GM18502 (cell line): ENCODE measurements around the gene POLE.

Experiments used
- ATAC-seq: cut with Tn5 transposase; IDR thresholded peaks from one replicate; pipeline ENCODE4 v1.9.1; 2021; ENCODE audit warnings: mild to moderate bottlenecking; ENCODE audit not compliant: unreplicated experiment, poor library complexity

POLE gene

DNA sequence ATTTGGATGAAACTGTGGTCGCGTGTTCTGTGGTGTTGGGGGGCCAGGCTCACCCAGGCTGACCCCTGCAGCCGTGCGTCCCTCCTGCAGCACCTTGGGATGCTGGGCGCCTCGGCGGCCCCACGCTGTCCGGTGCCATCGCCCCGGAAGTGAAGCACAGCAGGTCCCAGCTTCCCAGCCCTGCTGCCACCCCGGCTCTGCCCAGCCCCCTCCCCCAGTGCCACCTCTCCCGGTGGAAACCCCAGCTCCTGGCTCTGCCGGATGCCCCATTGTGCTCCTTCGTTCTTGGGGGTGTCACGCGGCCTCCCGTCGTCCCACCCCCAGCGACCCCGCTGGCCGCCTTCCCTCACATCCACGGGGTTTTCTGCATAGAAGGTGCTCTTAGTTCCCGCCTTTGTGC, 102.0 kb downstream of the POLE start:
- no peak for ATAC-seq

DNA sequence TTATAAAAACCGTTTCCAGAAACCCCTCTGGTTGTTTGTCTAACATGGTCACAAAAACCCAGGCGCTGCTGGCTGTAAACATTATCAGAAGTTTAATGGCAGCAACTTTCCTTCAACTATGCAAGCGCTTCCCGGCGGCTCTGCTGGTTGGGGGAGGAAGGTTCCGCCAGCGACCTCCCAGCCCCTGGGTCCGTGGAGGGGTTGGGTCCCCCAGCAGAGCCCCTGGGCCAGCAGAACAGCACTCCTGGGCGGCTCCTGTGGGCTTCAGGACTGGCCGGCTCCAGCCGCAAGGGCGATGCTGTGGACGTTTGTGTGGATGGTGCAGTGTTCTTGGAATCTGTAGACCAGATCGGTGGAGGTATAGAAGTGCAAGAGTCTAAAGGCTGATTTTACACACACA, 102.7 kb downstream of the POLE start:
- ATAC-seq = no peak

DNA sequence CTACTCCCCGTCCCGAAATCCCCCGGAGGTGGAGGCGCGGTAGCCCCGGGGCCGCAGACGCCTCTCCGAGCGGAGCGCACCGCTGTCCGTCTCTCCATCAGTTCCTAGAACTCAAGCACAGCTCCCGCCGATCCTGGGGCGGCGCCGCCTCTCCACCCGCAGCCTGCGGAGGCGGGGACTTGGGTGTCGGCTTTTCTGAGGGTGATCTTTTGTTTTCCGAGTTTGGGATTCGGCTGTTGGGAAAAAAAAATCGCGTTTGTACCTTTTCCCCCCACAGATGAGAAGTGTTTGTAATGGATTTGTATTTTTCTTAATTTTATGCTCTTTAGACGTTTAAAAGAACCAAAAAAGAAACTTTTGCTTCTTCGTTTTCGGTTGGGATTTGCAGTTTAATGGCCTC, 103.4 kb downstream of the POLE start:
- no peak for ATAC-seq

DNA sequence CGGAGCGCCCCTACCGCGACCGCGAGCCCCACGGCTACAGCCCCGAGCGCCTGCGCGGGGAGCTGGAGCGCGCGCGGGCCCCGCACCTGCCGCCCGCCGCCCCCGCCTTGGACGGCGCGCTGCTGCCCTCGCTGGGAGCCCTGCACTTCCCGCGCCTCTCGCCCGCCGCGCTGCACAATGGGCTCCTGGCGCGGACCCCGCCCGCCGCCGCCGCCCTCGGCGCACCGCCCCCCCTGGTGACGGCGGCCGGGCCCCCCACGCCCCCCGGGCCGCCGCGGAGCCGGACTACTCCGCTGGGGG, 103.8 kb downstream of the POLE start:
- no peak for ATAC-seq

DNA sequence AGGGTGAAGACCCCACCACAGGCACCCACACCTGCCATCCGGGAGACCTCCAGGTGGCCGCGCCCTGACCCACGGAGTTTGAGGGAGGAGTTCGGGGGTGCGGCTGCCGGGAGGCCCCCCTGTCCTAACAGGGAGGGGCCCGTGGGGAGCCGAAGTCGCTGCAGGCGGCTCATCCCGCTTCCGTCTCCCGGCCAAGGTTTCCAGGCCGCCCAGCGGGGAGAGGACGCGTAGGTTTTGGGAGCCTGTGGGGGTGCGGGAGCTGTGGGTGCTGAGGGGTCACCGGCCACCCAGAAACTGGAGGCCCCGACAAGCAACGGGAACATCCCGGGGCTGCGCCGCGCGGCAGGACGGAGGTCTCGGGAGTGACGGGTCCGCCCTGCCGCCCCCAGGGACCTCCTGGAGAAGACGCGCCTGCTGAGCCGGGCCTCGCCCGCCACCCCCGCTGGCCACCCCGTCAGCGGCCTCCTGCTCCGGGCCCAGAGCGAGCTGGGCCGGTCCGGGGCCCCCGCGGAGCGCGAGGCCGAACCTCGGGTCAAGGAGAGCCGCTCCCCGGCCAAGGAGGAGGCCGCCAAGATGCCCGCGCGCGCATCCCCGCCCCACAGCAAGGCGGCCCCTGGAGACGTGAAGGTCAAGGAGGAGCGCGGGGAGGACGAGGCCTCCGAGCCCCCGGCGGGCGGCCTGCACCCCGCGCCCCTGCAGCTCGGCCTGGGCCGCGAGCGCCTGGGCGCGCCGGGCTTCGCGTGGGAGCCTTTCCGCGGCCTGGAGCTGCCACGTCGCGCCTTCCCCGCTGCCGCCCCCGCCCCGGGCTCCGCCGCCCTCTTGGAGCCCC, 104.3 kb downstream of the POLE start:
- ATAC-seq = no peak

DNA sequence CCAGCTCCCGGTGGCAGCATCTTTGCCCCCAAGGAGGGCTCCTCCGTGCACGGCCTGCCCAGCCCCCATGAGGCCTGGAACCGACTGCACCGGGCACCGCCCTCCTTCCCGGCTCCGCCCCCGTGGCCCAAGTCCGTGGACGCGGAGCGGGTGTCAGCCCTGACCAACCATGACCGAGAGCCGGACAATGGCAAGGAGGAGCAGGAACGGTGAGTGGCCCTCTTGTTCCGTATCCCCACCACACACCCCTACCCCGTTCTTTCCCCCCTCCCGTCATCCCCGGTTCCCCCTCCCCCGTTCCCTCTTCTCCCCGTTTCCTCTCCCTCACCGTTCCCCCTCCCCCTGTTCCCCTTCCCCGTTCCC, 105.1 kb downstream of the POLE start:
- no peak for ATAC-seq

DNA sequence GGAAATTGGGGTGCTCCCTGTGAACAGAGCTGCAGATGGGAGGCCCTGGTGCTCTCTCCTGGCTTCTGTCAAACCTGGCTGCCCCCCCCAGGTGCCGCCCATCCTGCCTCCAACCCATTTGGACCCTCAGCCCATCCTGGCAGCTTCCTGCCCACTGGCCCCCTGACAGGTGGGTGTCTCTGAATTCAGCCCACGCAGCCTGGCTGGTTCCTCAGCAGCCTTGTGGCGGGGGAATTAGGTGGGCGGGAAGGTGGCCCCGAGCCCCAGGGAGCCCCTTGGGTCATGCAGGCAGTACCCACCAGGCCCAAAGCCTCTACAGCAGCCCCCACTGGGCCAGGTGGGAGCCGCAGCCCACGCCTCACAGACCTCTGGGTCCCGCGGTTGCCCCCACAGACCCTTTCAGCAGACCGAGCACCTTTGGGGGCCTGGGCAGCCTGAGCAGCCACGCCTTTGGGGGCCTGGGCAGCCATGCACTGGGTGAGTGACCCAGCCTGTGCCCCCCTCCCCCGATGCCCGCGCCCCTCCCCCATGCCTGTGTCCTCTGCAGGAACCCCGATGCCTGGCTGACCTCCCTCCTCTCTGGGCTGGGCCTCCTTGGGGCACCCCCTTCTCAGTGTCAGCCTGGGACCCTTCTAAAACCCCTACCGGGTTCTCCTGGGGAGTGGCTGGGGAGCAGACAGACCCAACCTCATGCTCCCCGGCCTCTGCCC, 105.6 kb downstream of the POLE start:
- no peak for ATAC-seq

DNA sequence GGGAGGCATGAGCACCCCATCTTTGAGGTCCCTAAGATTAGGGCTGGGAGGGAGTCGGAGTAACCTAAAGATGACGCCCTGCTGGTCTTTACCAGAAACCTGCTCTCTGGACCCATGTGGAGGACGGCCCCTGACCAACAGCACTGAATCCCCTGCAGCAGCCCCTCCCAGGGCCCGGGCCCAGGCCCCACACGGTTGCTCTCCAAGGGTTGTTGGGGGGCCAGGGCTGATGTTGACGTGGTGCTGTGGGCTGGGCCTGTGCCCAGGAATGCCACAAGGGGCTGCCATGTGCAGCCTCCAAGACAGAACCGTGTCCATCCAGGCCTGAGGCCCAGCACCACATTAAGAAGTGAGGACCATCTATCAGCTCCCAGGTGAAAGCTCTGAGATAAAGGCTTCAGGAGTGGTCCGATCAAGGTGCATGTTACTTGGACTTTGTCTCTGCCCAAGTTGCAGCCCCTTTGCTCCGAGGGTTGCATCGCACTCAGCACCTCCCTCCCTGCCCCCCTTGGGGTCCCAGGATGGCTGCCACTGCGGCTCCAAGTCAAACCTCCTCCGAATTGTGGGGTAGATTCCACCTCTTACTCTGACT, 106.3 kb downstream of the POLE start:
- ATAC-seq = no peak

DNA sequence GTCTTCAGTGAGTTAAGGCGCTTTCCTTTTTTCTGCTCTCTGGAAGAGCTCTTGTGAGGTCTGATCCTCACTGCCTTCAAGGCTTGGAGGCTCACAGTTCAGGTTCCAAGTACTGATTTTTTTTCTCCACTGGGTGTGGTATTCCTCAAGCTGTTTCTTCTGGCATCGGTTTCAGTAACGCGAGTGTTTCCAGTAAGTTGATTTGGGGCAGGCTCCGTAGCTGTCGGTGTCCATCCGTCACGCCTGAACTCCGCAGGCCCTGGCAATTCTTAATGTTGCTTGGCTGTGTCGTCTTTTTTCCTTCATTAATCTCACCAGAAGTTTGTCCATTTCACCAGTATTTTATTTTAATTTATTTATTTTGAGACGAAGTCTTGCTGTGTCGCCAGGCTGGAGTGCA, 107.4 kb downstream of the POLE start:
- no peak for ATAC-seq

DNA sequence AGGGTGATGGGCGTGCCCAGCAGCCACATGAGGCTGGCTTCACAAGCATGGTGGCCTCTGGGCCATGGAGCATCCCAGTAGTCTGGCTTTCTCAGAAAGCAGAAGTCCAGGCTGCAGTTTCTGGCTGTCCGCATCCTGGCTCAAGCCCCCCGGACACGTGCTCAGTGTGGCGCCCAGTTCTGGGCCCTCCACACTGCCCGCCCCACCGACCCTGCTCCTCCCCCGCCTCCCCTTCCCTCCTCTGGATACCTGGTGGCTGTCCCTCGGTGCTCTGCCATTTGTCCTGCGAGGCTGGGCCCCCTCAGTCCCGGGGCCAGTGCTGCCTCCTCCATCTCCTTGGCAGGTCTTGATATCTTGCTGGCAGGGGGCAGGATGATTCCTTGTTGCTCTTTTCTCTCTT, 108.3 kb downstream of the POLE start:
- ATAC-seq = no peak

DNA sequence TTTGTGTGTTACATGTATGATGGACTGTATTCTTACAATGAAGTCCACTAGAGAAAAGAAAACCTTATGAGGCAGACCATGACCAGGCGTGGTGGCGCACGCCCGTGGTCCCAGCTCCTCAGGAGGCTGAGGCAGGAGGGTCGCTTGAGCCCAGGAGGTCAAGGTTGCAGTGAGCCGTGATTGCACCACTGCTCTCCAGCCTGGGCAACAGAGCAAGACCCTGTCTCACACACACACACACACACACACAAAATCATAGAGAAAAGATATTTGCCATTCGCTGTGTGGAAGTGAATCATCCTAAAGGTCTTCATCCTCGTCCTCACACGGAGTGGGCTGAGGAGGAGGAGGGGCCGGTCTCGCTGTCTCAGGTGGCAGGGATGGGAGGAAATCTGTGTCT, 109.0 kb downstream of the POLE start:
- no peak for ATAC-seq

DNA sequence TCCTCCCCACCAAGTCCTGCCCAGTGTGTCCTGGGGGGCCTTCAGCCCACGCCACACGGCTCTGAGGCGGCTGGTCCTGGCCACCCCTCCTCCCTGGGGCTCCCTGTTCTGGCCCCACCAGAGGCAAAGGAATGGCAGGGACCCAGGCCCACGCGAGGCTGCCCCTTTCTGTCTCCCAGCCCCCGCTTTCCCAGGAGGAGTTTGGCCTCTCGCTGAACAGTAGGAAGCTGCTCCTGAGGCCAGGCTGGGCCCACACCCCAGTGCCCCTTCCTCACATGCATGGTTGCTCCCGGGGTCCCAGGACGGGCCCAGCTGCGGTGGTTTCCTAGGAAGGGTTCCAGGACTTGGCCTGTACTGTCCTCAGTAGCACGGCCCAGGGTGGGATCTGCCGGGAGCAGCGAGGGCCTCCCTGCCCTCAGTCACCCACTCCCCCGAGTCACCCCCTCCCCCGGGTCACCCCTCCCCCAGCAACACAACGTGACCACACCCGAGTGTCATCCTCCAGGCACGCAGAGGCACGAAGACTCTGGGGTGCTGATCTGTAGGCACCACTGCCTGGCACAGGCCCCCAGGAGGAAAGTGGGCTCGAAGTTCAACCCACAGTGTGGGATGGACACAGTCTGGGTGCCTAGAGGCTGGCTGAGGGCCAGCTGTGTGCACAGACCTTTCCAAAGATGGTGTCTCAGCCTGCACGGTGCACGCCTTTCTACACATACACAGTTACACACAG, 109.8 kb downstream of the POLE start:
- ATAC-seq = no peak

DNA sequence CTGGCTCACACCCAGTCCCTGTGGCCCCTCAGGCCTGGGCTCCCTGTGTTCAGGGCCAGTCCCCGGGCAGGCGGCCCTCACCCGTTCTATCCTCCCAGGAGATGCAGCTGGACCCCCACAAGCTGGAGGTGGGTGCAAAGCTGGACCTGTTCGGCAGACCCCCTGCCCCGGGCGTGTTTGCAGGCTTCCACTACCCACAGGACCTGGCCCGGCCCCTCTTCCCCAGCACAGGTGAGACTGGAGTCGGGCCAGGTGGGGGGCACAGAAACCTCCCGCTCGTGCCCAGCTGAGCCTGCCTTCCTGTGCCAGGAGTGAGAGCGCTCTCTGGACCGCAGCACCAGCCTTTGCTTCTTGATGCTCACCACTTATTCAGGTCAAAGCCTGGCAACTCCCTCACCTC, 110.4 kb downstream of the POLE start:
- no peak for ATAC-seq

DNA sequence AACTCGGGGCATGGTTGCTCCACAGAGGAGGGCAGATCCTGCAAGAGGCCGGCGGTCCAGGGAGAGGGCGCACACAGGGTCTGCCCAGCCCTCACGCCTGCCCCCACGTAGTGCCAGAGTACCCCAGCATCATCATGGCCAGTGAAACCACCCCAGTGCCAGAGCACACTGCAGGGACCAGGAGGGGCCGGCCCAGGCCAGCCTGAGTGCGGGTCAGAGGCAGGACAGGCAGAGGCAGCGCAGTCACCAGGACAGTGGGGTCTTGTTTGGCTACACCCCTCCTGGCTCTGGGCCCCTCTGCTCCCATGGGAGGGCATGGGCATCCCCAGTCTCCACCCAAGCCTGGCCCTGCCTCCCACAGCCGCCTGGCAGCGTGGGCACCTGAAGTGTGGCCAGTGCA, 111.5 kb downstream of the POLE start:
- ATAC-seq = no peak

DNA sequence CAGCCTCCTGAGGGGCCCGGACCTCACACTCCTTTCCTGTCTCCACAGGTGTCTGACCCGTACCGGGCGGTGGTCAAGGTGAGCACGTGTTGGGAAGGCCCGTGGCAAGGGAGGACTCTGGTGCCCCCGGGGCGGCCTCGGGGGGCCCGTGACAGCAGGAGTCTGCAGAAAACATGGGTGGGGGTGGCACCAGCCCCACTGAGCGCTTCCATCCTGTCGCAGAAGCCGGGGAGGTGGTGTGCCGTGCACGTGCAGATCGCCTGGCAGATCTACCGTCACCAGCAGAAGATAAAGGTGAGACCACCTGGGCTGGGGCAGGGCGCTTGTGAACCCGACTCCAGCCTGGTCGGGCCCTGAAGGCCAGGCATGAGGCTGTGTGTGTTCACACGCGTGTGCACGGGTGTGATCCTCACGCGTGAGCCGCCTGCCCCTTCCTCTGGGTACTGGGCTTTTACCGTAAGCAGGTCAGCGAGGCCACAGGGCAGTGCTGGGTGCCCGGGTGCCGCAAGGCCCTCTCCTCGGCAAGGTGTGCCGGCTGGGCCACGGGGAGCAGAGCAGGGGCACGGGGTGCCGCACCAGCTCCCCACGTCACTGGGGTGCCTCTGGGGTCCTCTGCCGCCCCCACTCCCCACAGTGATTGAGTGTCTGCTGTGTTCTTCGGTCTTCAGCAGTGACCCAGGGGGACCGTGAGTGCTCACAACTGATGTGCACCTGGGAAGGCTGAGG, 112.7 kb downstream of the POLE start:
- ATAC-seq = no peak
